Measurements from ENCODE around the gene GDF7. TPM values are rescaled to one million over a fixed set of nuclear protein-coding genes. Genes with fewer than 3 reads are reported as not detected.

Gene GDF7
- total and polyA plus RNA-seq, 2 donors from 2014 or later = 1.8 to 12.5 TPM

DNA sequence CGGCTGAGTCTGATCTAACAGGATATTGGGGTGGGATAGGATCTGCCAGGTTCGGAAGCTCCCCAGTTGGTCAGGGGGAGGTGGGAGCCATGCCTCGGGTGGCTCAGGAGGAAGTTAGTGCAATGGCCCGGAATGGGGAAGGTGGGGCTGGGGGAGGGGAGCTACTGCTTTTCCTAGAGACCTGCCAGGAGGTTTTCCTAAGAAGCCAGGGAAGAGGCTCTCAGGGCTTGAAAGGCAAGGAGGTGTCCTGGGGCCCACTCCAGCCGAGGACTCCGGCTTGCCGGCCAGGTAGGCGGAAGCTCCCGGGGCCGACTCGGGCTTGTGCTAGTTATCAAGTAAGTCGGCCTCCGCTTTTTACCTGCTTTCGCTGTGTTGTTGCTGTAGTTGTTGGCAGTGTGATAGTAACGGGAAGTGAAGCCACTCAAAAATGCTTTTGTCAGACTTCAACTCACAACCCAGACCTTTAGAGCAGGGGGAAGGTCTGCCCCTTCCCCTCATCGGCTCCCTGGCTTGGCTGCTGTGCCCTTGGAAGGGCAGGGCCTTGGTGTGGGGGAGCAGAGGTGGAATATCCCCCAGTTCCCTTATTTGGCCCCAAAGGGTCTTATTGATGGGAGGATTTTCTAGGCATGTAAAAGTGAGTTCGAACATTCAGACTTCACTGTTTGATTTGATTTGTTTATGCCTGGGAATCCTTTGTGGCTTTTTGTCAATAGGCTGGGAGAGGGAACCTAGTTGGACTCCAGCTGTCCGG is 5.4 kb downstream of the GDF7 start:
- FAIRE-seq (no peak), DNase-seq (peak in 2 of 5 donors; percentile 68 to 75)
- H3K4me3 ChIP-seq (ENCODE audit: low read length in 3 of 3) = no peak overlapping the region
- TF ChIP-seq, protein P1, sequence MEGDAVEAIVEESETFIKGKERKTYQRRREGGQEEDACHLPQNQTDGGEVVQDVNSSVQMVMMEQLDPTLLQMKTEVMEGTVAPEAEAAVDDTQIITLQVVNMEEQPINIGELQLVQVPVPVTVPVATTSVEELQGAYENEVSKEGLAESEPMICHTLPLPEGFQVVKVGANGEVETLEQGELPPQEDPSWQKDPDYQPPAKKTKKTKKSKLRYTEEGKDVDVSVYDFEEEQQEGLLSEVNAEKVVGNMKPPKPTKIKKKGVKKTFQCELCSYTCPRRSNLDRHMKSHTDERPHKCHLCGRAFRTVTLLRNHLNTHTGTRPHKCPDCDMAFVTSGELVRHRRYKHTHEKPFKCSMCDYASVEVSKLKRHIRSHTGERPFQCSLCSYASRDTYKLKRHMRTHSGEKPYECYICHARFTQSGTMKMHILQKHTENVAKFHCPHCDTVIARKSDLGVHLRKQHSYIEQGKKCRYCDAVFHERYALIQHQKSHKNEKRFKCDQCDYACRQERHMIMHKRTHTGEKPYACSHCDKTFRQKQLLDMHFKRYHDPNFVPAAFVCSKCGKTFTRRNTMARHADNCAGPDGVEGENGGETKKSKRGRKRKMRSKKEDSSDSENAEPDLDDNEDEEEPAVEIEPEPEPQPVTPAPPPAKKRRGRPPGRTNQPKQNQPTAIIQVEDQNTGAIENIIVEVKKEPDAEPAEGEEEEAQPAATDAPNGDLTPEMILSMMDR (IDR thresholded peaks at IDR 0.05; ENCODE audit: borderline replicate concordance, extremely low read depth, insufficient read depth) = no peak
- H3K9ac ChIP-seq (ENCODE audit: low read length in 3 of 3) = no peak overlapping the region
- H3K9me3 ChIP-seq (ENCODE audit: control insufficient read depth in 2 of 3, insufficient read depth in 1 of 3, low read length in 3 of 3) = no peaks in the 10 kb centered on the region
- intact Hi-C loops (cut with DNase I) = no loop called here
- H3K36me3 ChIP-seq (ENCODE audit: control insufficient read depth in 2 of 3, insufficient read depth in 3 of 3, low read length in 3 of 3) = peaks cover 0 to 4% (median 0%) of the 10 kb centered on the region in 3 donors
- peaks cover 0 to 33% (median 32%) of the 10 kb centered on the region in 3 donors for H3K4me1 ChIP-seq (ENCODE audit: control insufficient read depth in 2 of 3, insufficient read depth in 2 of 3, low read depth in 1 of 3, low read length in 3 of 3)
- H3K27ac ChIP-seq (ENCODE audit: low read depth in 2 of 2, low read length in 2 of 2) = no peak overlapping the region
- H3K27me3 ChIP-seq (ENCODE audit: control insufficient read depth, insufficient read depth, low read length) = peaks cover 54% of the 10 kb centered on the region

- Histone ChIP-seq H3K9ac (ENCODE audit: low read length in 3 of 3) (no peak overlapping the region), H3K4me3 (ENCODE audit: low read length in 3 of 3) (no peak overlapping the region), H3K27ac (ENCODE audit: low read depth in 2 of 2, low read length in 2 of 2) (no peak overlapping the region), H3K36me3 (ENCODE audit: control insufficient read depth in 2 of 3, insufficient read depth in 3 of 3, low read length in 3 of 3) (peaks cover 0 to 4% (median 0%) of the 10 kb centered on the region in 3 donors), H3K4me1 (ENCODE audit: control insufficient read depth in 2 of 3, insufficient read depth in 2 of 3, low read depth in 1 of 3, low read length in 3 of 3) (peaks cover 0 to 25% (median 24%) of the 10 kb centered on the region in 3 donors), H3K27me3 (ENCODE audit: control insufficient read depth, insufficient read depth, low read length) (peaks cover 47% of the 10 kb centered on the region), H3K9me3 (ENCODE audit: control insufficient read depth in 2 of 3, insufficient read depth in 1 of 3, low read length in 3 of 3) (no peaks in the 10 kb centered on the region)
- intact Hi-C loops (cut with DNase I) = no loop called here
- DNase-seq (no peak), FAIRE-seq (no peak)
- TF ChIP-seq, protein P1 (IDR thresholded peaks at IDR 0.05; ENCODE audit: borderline replicate concordance, extremely low read depth, insufficient read depth) = no peak
Observed at GRCh38 chr2:20673686-20674308, 6.9 kb downstream of the GDF7 start.

- H3K9me3 ChIP-seq (ENCODE audit: control insufficient read depth in 2 of 3, insufficient read depth in 1 of 3, low read length in 3 of 3) = no peaks in the 10 kb centered on the region
- H3K27ac ChIP-seq (ENCODE audit: low read depth in 2 of 2, low read length in 2 of 2) = peak overlapping the region; percentile 36 to 51
- no peak overlapping the region for H3K9ac ChIP-seq (ENCODE audit: low read length in 3 of 3)
- H3K36me3 ChIP-seq (ENCODE audit: control insufficient read depth in 2 of 3, insufficient read depth in 3 of 3, low read length in 3 of 3) = peaks cover 0 to 4% (median 0%) of the 10 kb centered on the region in 3 donors
- peak in 1 of 5 donors; percentile 28 for DNase-seq
- H3K4me1 ChIP-seq (ENCODE audit: control insufficient read depth in 2 of 3, insufficient read depth in 2 of 3, low read depth in 1 of 3, low read length in 3 of 3) = peaks cover 0 to 25% (median 24%) of the 10 kb centered on the region in 3 donors
- intact Hi-C loops (cut with DNase I) = no loop called here
- H3K4me3 ChIP-seq (ENCODE audit: low read length in 3 of 3) = no peak overlapping the region
- peaks cover 41% of the 10 kb centered on the region for H3K27me3 ChIP-seq (ENCODE audit: control insufficient read depth, insufficient read depth, low read length)
- no peak for FAIRE-seq
- TF ChIP-seq, protein P1 (IDR thresholded peaks at IDR 0.05; ENCODE audit: borderline replicate concordance, extremely low read depth, insufficient read depth) = no peak
Observed at GRCh38 chr2:20674309-20674965, 7.5 kb downstream of the GDF7 start.

All from kidney (tissue), 14 donors.